Type B pancreatic cell (in vitro differentiated cells): ENCODE measurements around the gene APLP1. TPM values are rescaled to one million over a fixed set of nuclear protein-coding genes. Genes with fewer than 3 reads are reported as not detected.
A peak's percentile ranks its signal among the peaks of the same experiment; 100 is the strongest.
"Not testable (repeated sequence)": the region's sequence is repeated elsewhere in the genome, so short reads cannot be mapped to it uniquely, and the experiment has no call there.

Experiments
- DNase-seq: peaks from one replicate; pipeline ENCODE4 v3.0.0; 2021; ENCODE audit warnings: mixed read lengths; ENCODE audit not compliant: unreplicated experiment; ENCODE audit errors: extremely low spot score
- H3K27ac Mint-ChIP-seq: 2 replicates; pipeline ENCODE4 v1.8.0; 2021; ENCODE audit warnings: mild to moderate bottlenecking, mixed read lengths
- H3K27me3 Mint-ChIP-seq: 2 replicates; pipeline ENCODE4 v1.8.0; 2021; ENCODE audit warnings: mixed read lengths
- H3K36me3 Mint-ChIP-seq: 2 replicates; pipeline ENCODE4 v1.8.0; 2021; ENCODE audit warnings: mixed read lengths
- H3K4me1 Mint-ChIP-seq: one replicate; pipeline ENCODE4 v1.8.0; 2021; ENCODE audit warnings: mixed read lengths; ENCODE audit not compliant: unreplicated experiment
- H3K4me3 Mint-ChIP-seq: 2 replicates; pipeline ENCODE4 v1.8.0; 2021; ENCODE audit warnings: mild to moderate bottlenecking, mixed read lengths
- H3K9me3 Mint-ChIP-seq: 2 replicates; pipeline ENCODE4 v1.8.0; 2021; ENCODE audit warnings: mixed read lengths
- CTCF ChIP-seq: fragments of 200-600 bp; sonication (generic); conservative IDR thresholded peaks from 2 replicates; pipeline ENCODE4 v1.5.0; 2021; ENCODE audit warnings: antibody characterized with exemption, mild to moderate bottlenecking
- total RNA-seq: library from RNA; stranded (reverse); gene quantifications from 2 replicates; pipeline ENCODE4 v1.2.1, GENCODE V29; 2021; ENCODE audit warnings: low replicate concordance

APLP1 gene
- total RNA-seq, 1 donor from 2014 or later = 120 TPM

- Mint-ChIP-seq H3K9me3 (no peaks in the 10 kb centered on the region), H3K4me1 (no peaks in the 10 kb centered on the region), H3K36me3 (no peaks in the 10 kb centered on the region), H3K27ac (no peak overlapping the region), H3K4me3 (no peak overlapping the region), H3K27me3 (peaks cover 45% of the 10 kb centered on the region)
- no peak for DNase-seq
- no peak for TF ChIP-seq CTCF
Measured at GRCh38 chr19:35832054-35832453, 36.3 kb upstream of the APLP1 start.

DNA sequence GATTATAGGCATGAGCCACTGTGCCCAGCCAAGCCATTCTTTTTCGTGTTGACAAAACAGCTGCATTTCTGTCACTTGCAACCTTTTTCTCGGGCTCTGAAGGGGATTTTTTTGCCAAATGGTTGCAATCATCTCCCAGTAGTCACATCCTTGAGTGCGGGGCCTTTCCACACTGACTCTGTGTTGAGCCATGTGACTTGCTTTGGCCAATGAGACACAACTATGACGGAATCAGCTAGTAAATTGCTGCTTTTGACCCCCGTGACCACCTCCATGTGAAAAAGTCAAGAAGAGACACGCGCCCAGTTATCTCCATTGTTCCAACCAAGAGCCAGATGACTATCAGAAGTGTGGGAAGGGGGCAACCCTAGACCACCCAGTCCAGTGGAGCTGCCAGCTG, 34.4 kb upstream of the APLP1 start:
- no peak for DNase-seq
- H3K36me3 Mint-ChIP-seq = no peaks in the 10 kb centered on the region
- TF ChIP-seq CTCF = no peak
- peaks cover 46% of the 10 kb centered on the region for H3K27me3 Mint-ChIP-seq
- H3K4me3 Mint-ChIP-seq = no peak overlapping the region
- no peaks in the 10 kb centered on the region for H3K4me1 Mint-ChIP-seq
- H3K9me3 Mint-ChIP-seq = no peaks in the 10 kb centered on the region
- no peak overlapping the region for H3K27ac Mint-ChIP-seq

DNA sequence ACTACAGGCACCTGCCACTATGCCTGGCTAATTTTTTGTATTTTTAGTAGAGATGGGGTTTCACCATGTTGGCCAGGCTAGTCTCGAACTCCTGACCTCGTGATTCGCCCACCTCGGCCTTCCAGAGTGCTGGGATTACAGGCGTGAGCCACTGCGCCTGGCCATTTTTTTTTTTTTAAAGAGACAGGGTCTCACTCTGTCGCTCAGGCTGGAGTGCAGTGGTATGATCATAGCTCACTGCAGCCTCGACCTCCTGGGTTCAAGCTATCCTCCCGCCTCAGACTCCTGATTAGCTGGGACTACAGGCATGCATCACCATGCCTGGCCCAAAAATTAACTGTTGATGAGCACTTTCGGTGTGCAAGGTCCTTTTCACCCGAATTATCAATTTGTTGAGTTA, 32.3 kb upstream of the APLP1 start:
- H3K4me1 Mint-ChIP-seq, H3K9me3 Mint-ChIP-seq, DNase-seq, H3K27ac Mint-ChIP-seq, H3K4me3 Mint-ChIP-seq, H3K36me3 Mint-ChIP-seq: not testable (repeated sequence)
- H3K27me3 Mint-ChIP-seq = peaks cover 41% of the 10 kb centered on the region

DNA sequence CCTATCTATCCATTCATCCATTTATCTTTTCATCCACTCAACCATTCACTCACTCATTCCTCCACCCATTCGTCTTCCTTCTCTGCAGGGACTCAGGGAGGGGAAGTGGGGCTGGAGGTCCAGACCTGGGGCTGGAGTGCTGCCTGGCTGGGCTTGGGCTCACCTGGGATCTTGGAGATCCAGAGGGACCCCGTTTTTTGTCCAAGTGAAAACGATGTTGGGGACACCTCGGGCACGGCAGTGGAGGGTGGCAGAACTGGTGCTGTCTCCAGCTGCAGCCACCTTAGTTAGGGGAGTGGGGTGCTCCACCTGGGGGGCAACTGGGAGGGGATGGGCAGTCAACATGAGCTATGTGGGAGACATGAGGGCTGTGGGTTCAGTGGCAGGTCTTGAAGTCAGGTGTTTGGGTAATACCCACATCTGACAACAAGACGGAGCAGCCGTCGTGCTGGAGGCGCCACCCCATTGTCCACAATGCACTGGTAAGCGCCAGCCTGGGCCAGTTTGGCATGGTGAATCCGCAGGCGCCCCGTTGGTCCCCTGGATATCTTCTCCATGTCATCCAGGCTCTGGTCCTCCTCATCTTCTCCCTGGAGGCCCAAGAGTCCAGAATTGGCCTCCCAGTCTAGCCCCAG, 26.3 kb upstream of the APLP1 start:
- no peak overlapping the region for H3K4me3 Mint-ChIP-seq
- no peak for DNase-seq
- H3K36me3 Mint-ChIP-seq = no peaks in the 10 kb centered on the region
- H3K9me3 Mint-ChIP-seq = no peaks in the 10 kb centered on the region
- H3K27ac Mint-ChIP-seq = no peak overlapping the region
- H3K27me3 Mint-ChIP-seq = peaks cover 63% of the 10 kb centered on the region
- TF ChIP-seq CTCF = no peak
- H3K4me1 Mint-ChIP-seq = peaks cover 16% of the 10 kb centered on the region

DNA sequence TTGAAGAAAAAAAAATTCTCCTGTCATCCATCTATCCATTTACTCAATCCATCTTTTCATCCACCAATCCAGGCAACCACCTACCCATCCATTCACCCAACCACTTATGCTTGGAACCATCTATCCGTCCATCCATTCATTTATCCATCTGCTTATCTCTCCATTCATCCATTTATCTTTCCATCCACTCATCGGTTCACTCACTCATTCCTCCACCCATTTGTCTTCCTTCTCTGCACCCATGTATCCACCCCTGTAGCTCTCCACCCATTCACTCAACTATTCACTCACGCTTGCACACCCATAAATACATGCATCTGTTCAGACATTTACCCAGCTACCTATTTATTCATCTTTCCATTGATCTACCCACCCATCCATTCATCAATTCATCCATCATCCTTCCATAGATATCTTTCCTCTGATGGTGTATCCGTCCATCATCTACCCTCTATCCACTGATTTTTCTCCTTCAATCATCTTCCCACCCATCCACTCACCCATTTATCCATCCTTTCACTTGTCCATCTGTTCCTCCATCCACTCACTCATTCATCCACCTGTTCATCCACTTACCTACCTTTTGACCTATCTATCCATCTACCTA, 25.6 kb upstream of the APLP1 start:
- no peak overlapping the region for H3K4me3 Mint-ChIP-seq
- no peaks in the 10 kb centered on the region for H3K36me3 Mint-ChIP-seq
- peaks cover 63% of the 10 kb centered on the region for H3K27me3 Mint-ChIP-seq
- H3K4me1 Mint-ChIP-seq = peaks cover 16% of the 10 kb centered on the region
- no peak for DNase-seq
- H3K27ac Mint-ChIP-seq = no peak overlapping the region
- TF ChIP-seq CTCF = no peak
- no peaks in the 10 kb centered on the region for H3K9me3 Mint-ChIP-seq

DNA sequence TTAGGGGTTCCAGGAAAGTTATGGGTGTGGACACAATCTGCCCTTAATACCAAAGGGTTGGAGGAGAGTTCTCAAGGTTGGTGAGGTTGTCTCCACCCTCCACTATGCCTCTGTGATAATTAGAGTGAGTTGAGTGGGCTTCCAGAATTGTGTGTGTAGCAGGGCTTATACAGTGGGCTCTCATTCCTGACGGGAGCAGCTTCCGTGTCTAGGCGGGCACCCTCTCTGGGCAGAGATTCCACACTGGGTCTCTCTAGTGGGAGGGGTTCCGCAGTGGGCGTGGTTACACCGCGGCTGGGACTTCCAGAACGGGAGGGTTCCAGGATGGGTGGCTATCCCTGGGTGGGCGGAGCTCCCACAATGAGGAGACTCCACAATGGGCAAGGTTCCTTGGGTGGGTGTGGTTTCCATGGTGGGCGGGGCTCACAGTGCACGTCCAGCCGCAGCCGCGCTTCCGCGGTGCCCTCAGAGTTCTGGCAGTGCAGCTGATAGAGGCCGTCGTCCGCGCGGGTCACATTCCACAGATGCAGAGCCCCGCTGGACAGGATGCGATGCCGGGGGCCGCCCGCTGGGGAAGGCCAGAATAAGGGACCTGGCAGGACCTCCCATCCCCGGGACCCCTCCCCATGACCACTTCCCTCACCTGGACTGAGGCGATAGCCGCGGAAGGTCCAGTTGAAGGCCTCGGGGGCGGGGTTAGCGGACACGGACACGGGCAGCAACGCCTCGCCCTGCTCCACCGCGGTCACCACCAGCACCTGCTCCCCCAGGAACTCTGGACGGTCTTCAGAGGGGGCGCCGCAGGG, 24.5 kb upstream of the APLP1 start:
- H3K27ac Mint-ChIP-seq = no peak overlapping the region
- no peaks in the 10 kb centered on the region for H3K9me3 Mint-ChIP-seq
- peak overlapping the region; percentile 50 for H3K4me3 Mint-ChIP-seq
- DNase-seq = no peak
- H3K4me1 Mint-ChIP-seq = peaks cover 16% of the 10 kb centered on the region
- no peaks in the 10 kb centered on the region for H3K36me3 Mint-ChIP-seq
- H3K27me3 Mint-ChIP-seq = peaks cover 72% of the 10 kb centered on the region
- no peak for TF ChIP-seq CTCF
